HEK293 (cell line): Measurements from ENCODE around the gene ZNF22.
"Not testable (repeated sequence)": the region's sequence is repeated elsewhere in the genome, so short reads cannot be mapped to it uniquely, and the experiment has no call there.

Source experiments
- CTCF ChIA-PET: fragments of 350-600 bp; formaldehyde crosslinking; extraction: SDS; loops from one replicate; lab custom pipeline; 2021; ENCODE audit warnings: antibody characterized with exemption; lab: Yijun Ruan, JAX
- POLR2A ChIA-PET: fragments of 300-600 bp; formaldehyde crosslinking; extraction: SDS; loops from one replicate; lab custom pipeline; 2020; ENCODE audit warnings: antibody characterized with exemption, inconsistent platforms; lab: Yijun Ruan, JAX
- H3K27ac ChIP-seq: fragments of 200-500 bp; sonication (Bioruptor generic); 2 replicates; pipeline ENCODE4 v1.5.1; 2014; ENCODE audit warnings: low read depth, low read length, control low read depth, inconsistent platforms; ENCODE audit errors: extremely low read depth
- H3K36me3 ChIP-seq, 2 experiments: fragments of 200-500 bp in 1 of 2; sonication (Bioruptor generic) in 1 of 2; 1 replicate in 1 of 2; 2 replicates in 1 of 2; pipeline ENCODE4 v1.5.1; 2014 to 2017; ENCODE audit warnings: inconsistent platforms in 2 of 2, low read length in 2 of 2; ENCODE audit not compliant: control insufficient read depth in 2 of 2, insufficient read depth in 1 of 2
- H3K4me1 ChIP-seq: fragments of 200-500 bp; sonication (Bioruptor generic); 2 replicates; pipeline ENCODE4 v1.5.1; 2014; ENCODE audit warnings: mild to moderate bottlenecking, low read length, inconsistent platforms; ENCODE audit not compliant: control insufficient read depth, insufficient read depth
- H3K4me3 ChIP-seq: 2 replicates; pipeline ENCODE4 v1.5.1; 2011; ENCODE audit warnings: low read depth, mild to moderate bottlenecking, control low read depth, low read length, moderate library complexity
- H3K9me3 ChIP-seq: fragments of 200-500 bp; sonication (Bioruptor generic); 2 replicates; pipeline ENCODE4 v1.5.1; 2014; ENCODE audit warnings: low read depth, low read length, inconsistent platforms; ENCODE audit not compliant: control insufficient read depth, insufficient read depth
- ATF2 ChIP-seq: fragments of 450-650 bp; formaldehyde crosslinking; IDR thresholded peaks from 2 replicates; pipeline ENCODE4 v1.5.1; 2016; ENCODE audit warnings: missing biosample characterization, missing genetic modification characterization, low read depth
- CTCF ChIP-seq: fragments of 450-650 bp; formaldehyde crosslinking; IDR thresholded peaks from 2 replicates; pipeline ENCODE4 v1.5.1; 2016; ENCODE audit warnings: missing biosample characterization, missing genetic modification characterization
- PRDM10 ChIP-seq: fragments of 450-650 bp; formaldehyde crosslinking; IDR thresholded peaks from 2 replicates; pipeline ENCODE4 v1.5.1; 2016; ENCODE audit warnings: missing biosample characterization, missing genetic modification characterization
- REST ChIP-seq: fragments of 450-650 bp; formaldehyde crosslinking; IDR thresholded peaks from 2 replicates; pipeline ENCODE4 v1.5.1; 2016; ENCODE audit warnings: missing biosample characterization, missing genetic modification characterization
- SP7 ChIP-seq: fragments of 450-650 bp; formaldehyde crosslinking; IDR thresholded peaks from 2 replicates; pipeline ENCODE4 v1.5.1; 2016; ENCODE audit warnings: missing biosample characterization, missing genetic modification characterization
- TSHZ1 ChIP-seq: fragments of 450-650 bp; formaldehyde crosslinking; IDR thresholded peaks from 2 replicates; pipeline ENCODE4 v1.5.1; 2016; ENCODE audit warnings: missing biosample characterization, missing genetic modification characterization, borderline replicate concordance
- ZBTB21 ChIP-seq: fragments of 450-650 bp; formaldehyde crosslinking; IDR thresholded peaks from 2 replicates; pipeline ENCODE4 v1.5.1; 2017; ENCODE audit warnings: missing biosample characterization, missing genetic modification characterization
- ZEB2 ChIP-seq: fragments of 450-650 bp; formaldehyde crosslinking; IDR thresholded peaks from 2 replicates; pipeline ENCODE4 v1.5.1; 2016; ENCODE audit warnings: missing biosample characterization, missing genetic modification characterization
- ZFP3 ChIP-seq: fragments of 450-650 bp; formaldehyde crosslinking; IDR thresholded peaks from 2 replicates; pipeline ENCODE4 v1.5.1; 2016; ENCODE audit warnings: low read depth, missing biosample characterization, missing genetic modification characterization
- ZNF148 ChIP-seq: fragments of 450-650 bp; formaldehyde crosslinking; IDR thresholded peaks from 2 replicates; pipeline ENCODE4 v1.5.0; 2017; ENCODE audit warnings: missing biosample characterization, missing genetic modification characterization, borderline replicate concordance
- ZNF155 ChIP-seq: fragments of 450-650 bp; formaldehyde crosslinking; IDR thresholded peaks from 2 replicates; pipeline ENCODE4 v1.5.1; 2016; ENCODE audit warnings: missing biosample characterization, missing genetic modification characterization
- ZNF214 ChIP-seq: fragments of 450-650 bp; formaldehyde crosslinking; IDR thresholded peaks from 2 replicates; pipeline ENCODE4 v1.5.1; 2017; ENCODE audit warnings: missing biosample characterization, mild to moderate bottlenecking, missing genetic modification characterization, borderline replicate concordance
- ZNF26 ChIP-seq: fragments of 450-650 bp; formaldehyde crosslinking; IDR thresholded peaks from 2 replicates; pipeline ENCODE4 v1.5.1; 2016; ENCODE audit warnings: missing biosample characterization, missing genetic modification characterization
- ZNF510 ChIP-seq: fragments of 450-650 bp; formaldehyde crosslinking; IDR thresholded peaks from 2 replicates; pipeline ENCODE4 v1.5.1; 2018; ENCODE audit warnings: mild to moderate bottlenecking, missing genetic modification characterization, missing biosample characterization; ENCODE audit not compliant: insufficient replicate concordance
- ZNF654 ChIP-seq: fragments of 450-650 bp; formaldehyde crosslinking; IDR thresholded peaks from 2 replicates; pipeline ENCODE4 v1.5.1; 2016; ENCODE audit warnings: low read depth, missing biosample characterization, missing genetic modification characterization
- ZNF677 ChIP-seq: fragments of 450-650 bp; IDR thresholded peaks from 2 replicates; pipeline ENCODE4 v1.5.0; 2018; ENCODE audit warnings: missing biosample characterization, mild to moderate bottlenecking, missing genetic modification characterization, moderate library complexity
- ZNF768 ChIP-seq: fragments of 450-650 bp; formaldehyde crosslinking; IDR thresholded peaks from 2 replicates; pipeline ENCODE4 v1.5.1; 2018; ENCODE audit warnings: missing biosample characterization, mild to moderate bottlenecking, missing genetic modification characterization

ZNF22 gene

GRCh38 chr10:45008524-45009161, 7.9 kb downstream of the ZNF22 start (continued):
- TF ChIP-seq ATF2 (tag by site-specific recombination) (peak; percentile 89), CTCF (tag by site-specific recombination) (peak; percentile 88), PRDM10 (tag by site-specific recombination) (peak; percentile 26; the same call in 1 of the 2 replicates), ZNF677 (no peak), TSHZ1 (no peak), ZFP3 (tag by site-specific recombination) (no peak), SP7 (tag by site-specific recombination) (0 out of 2 replicates have a peak, but pooled peaks have one; percentile 19), ZBTB21 (peak; percentile 70; the same call in 1 of the 2 replicates), ZNF155 (tag by site-specific recombination) (no peak), ZNF654 (peak; percentile 99), ZNF214 (no peak), ZNF768 (tag by site-specific recombination) (no peak), ZEB2 (tag by site-specific recombination) (peak; percentile 50; the same call in 1 of the 2 replicates), ZNF26 (tag by site-specific recombination) (no peak), ZNF148 (no peak), ZNF510 (tag by site-specific recombination) (peak; percentile 59), REST (tag by site-specific recombination) (no peak)

- H3K9me3 ChIP-seq, POLR2A ChIA-PET, H3K27ac ChIP-seq, H3K4me1 ChIP-seq, H3K4me3 ChIP-seq, H3K36me3 ChIP-seq, CTCF ChIA-PET: not testable (repeated sequence)
Observed at GRCh38 chr10:45014557-45014956, 13.8 kb downstream of the ZNF22 start.
